ENCODE results near the gene AUTS2.

GRCh38 chr7:69622960-69623359 is 24.7 kb downstream of the AUTS2 start:
- TF ChIP-seq, protein P1, sequence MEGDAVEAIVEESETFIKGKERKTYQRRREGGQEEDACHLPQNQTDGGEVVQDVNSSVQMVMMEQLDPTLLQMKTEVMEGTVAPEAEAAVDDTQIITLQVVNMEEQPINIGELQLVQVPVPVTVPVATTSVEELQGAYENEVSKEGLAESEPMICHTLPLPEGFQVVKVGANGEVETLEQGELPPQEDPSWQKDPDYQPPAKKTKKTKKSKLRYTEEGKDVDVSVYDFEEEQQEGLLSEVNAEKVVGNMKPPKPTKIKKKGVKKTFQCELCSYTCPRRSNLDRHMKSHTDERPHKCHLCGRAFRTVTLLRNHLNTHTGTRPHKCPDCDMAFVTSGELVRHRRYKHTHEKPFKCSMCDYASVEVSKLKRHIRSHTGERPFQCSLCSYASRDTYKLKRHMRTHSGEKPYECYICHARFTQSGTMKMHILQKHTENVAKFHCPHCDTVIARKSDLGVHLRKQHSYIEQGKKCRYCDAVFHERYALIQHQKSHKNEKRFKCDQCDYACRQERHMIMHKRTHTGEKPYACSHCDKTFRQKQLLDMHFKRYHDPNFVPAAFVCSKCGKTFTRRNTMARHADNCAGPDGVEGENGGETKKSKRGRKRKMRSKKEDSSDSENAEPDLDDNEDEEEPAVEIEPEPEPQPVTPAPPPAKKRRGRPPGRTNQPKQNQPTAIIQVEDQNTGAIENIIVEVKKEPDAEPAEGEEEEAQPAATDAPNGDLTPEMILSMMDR (conservative IDR thresholded peaks at IDR 0.05; ENCODE audit: low read depth in 2 of 2): no peak
- TF ChIP-seq POLR2AphosphoS5 (IDR thresholded peaks at IDR 0.05; ENCODE audit: low read depth) (no peak), EZH2phosphoT487 (IDR thresholded peaks at IDR 0.05; ENCODE audit: unreplicated experiment) (no peak), REST (IDR thresholded peaks at IDR 0.05; ENCODE audit: unreplicated experiment) (no peak), ZNF331 (CRISPR knock-in tag; IDR thresholded peaks at IDR 0.05; ENCODE audit: low read depth) (no peak), EZH2 (IDR thresholded peaks at IDR 0.05; ENCODE audit: low read depth, unreplicated experiment) (no peak), CREB1 (CRISPR knock-in tag; IDR thresholded peaks at IDR 0.05; ENCODE audit: low read depth) (no peak), ZNF114 (CRISPR knock-in tag; IDR thresholded peaks at IDR 0.05) (no peak), NANOG (IDR thresholded peaks at IDR 0.05; ENCODE audit: borderline replicate concordance) (no peak), STAT1 (IDR thresholded peaks at IDR 0.05; ENCODE audit: unreplicated experiment) (no peak)
- TF ChIP-seq, protein P2, sequence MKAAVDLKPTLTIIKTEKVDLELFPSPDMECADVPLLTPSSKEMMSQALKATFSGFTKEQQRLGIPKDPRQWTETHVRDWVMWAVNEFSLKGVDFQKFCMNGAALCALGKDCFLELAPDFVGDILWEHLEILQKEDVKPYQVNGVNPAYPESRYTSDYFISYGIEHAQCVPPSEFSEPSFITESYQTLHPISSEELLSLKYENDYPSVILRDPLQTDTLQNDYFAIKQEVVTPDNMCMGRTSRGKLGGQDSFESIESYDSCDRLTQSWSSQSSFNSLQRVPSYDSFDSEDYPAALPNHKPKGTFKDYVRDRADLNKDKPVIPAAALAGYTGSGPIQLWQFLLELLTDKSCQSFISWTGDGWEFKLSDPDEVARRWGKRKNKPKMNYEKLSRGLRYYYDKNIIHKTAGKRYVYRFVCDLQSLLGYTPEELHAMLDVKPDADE (IDR thresholded peaks at IDR 0.05): no peak

Data from GM23338 (cell line).